Peyer's patch (tissue), 4 donors: ENCODE measurements around the gene ADAMTS15.

ENCODE experiments used
- CTCF ChIP-seq, 6 experiments: fragments of 450-650 bp in 4 of 6; fragments of 200-600 bp in 2 of 6; sonication (generic) in 1 of 6; IDR thresholded peaks; one replicate each; pipeline ENCODE4 v1.5.1; 2017 to 2019; ENCODE audit warnings: antibody characterized with exemption in 6 of 6, mild to moderate bottlenecking in 3 of 6, moderate library complexity in 1 of 6
- POLR2A ChIP-seq, 2 donors: fragments of 450-650 bp; IDR thresholded peaks; one replicate each; pipeline ENCODE4 v1.5.1; 2017; ENCODE audit warnings: antibody characterized with exemption in 2 of 2, mild to moderate bottlenecking in 2 of 2, moderate library complexity in 2 of 2

- TF ChIP-seq CTCF (IDR thresholded peaks at IDR 0.05) (no peak), POLR2A (IDR thresholded peaks at IDR 0.05) (no peak)
Measured at GRCh38 chr11:130404727-130405126, 43.7 kb upstream of the ADAMTS15 start.
